ENCODE results near the gene BAHCC1.
"Not testable (repeated sequence)": the region's sequence is repeated elsewhere in the genome, so short reads cannot be mapped to it uniquely, and the experiment has no call there.

The BAHCC1 gene

GRCh38 chr17:81424151-81425017 is 29.1 kb downstream of the BAHCC1 start:
- DNase-seq (ENCODE audit: low spot score): no peak
- H3K27ac ChIP-seq: peak overlapping the region; percentile 94 to 97
- no peak for TF ChIP-seq CTCF (IDR thresholded peaks at IDR 0.05)
- H3K4me3 ChIP-seq: peak overlapping the region; percentile 64

GRCh38 chr17:81425041-81425440 is 29.8 kb downstream of the BAHCC1 start:
- DNase-seq (ENCODE audit: low spot score); H3K4me3 ChIP-seq: not testable (repeated sequence)
- H3K27ac ChIP-seq: peak overlapping the region in 1 of 2 donors; percentile 97

GRCh38 chr17:81425716-81426392 is 30.6 kb downstream of the BAHCC1 start:
- H3K27ac ChIP-seq: peak overlapping the region in 1 of 2 donors; percentile 2
- H3K4me3 ChIP-seq; DNase-seq (ENCODE audit: low spot score): not testable (repeated sequence)

GRCh38 chr17:81426393-81427172 is 31.3 kb downstream of the BAHCC1 start:
- no peak for DNase-seq (ENCODE audit: low spot score)
- Histone ChIP-seq H3K27ac (peak overlapping the region; percentile 62 to 64), H3K4me3 (no peak overlapping the region)
- TF ChIP-seq CTCF (IDR thresholded peaks at IDR 0.05): no peak

- peak overlapping the region; percentile 37 for H3K4me3 ChIP-seq
- DNase-seq (ENCODE audit: low spot score): no peak
- TF ChIP-seq CTCF (IDR thresholded peaks at IDR 0.05): no peak
- H3K27ac ChIP-seq: peak overlapping the region; percentile 62 to 64
Observed at GRCh38 chr17:81427173-81428120, 32.2 kb downstream of the BAHCC1 start.

- TF ChIP-seq CTCF (IDR thresholded peaks at IDR 0.05): no peak
- peak overlapping the region; percentile 62 to 64 for H3K27ac ChIP-seq
- DNase-seq (ENCODE audit: low spot score): no peak
- peak overlapping the region; percentile 37 for H3K4me3 ChIP-seq
Observed at GRCh38 chr17:81428121-81428515, 32.9 kb downstream of the BAHCC1 start.

GRCh38 chr17:81428516-81428915 is 33.3 kb downstream of the BAHCC1 start:
- DNase-seq (ENCODE audit: low spot score): no peak
- peak overlapping the region in 1 of 2 donors; percentile 62 for H3K27ac ChIP-seq
- no peak overlapping the region for H3K4me3 ChIP-seq
- no peak for TF ChIP-seq CTCF (IDR thresholded peaks at IDR 0.05)
